B cell (primary cell): ENCODE results near the gene ITGB3BP. TPM values are rescaled to one million over a fixed set of nuclear protein-coding genes. Genes with fewer than 3 reads are reported as not detected.

ENCODE experiments used
- ATAC-seq: fragments of 200-7000 bp; cut with Tn5 transposase; one replicate; pipeline ENCODE4 v1.10.0; 2021; ENCODE audit warnings: low read depth, mild to moderate bottlenecking, moderate number of reproducible peaks, moderate library complexity
- CTCF ChIA-PET: fragments of 350-600 bp; sonication (Branson Sonifier 250); formaldehyde crosslinking; loops from one replicate; lab custom pipeline; 2021; ENCODE audit warnings: antibody characterized with exemption, inconsistent platforms; lab: Charles Lee
- POLR2A ChIA-PET: fragments of 350-600 bp; sonication (Branson Sonifier 250); formaldehyde crosslinking; loops from one replicate; lab custom pipeline; 2021; ENCODE audit warnings: antibody characterized with exemption; lab: Charles Lee
- DNase-seq: peaks from one replicate; pipeline ENCODE4 v3.0.0; 2013
- H2AFZ ChIP-seq: 2 replicates; pipeline ENCODE4 v1.6.1; 2012; ENCODE audit warnings: mild to moderate bottlenecking, low read depth, low read length; ENCODE audit not compliant: insufficient read depth, poor library complexity, severe bottlenecking
- H3K27ac ChIP-seq, 2 donors: 1 replicate in 1 of 2; 2 replicates in 1 of 2; pipeline ENCODE4 v1.5.1; 2012 to 2013; ENCODE audit warnings: low read length in 2 of 2, mild to moderate bottlenecking in 2 of 2, moderate library complexity in 1 of 2
- H3K27me3 ChIP-seq, 4 experiments: fragments of 200-600 bp in 1 of 4; sonication (generic) in 1 of 4; replicated peaks in 1 of 4; 1 replicate in 2 of 4; 2 replicates in 2 of 4; pipeline versions ENCODE4 v1.6.1 to v1.7.0; 2013 to 2016; ENCODE audit warnings: low read length in 3 of 4, mild to moderate bottlenecking in 2 of 4, mixed read lengths in 1 of 4, moderate library complexity in 1 of 4; ENCODE audit not compliant: insufficient read depth in 4 of 4, control insufficient read depth in 3 of 4; ENCODE audit errors: control extremely low read depth in 1 of 4
- H3K36me3 ChIP-seq, 2 experiments: replicated peaks in 1 of 2; 1 replicate in 1 of 2; 2 replicates in 1 of 2; pipeline versions ENCODE4 v1.6.1 to v1.7.1; 2013; ENCODE audit warnings: low read length in 1 of 2; ENCODE audit not compliant: insufficient read depth in 2 of 2, control insufficient read depth in 1 of 2; ENCODE audit errors: control extremely low read depth in 1 of 2, extremely low read depth in 1 of 2
- H3K4me1 ChIP-seq, 2 donors: fragments of 200-600 bp in 1 of 2; sonication (generic) in 1 of 2; 1 replicate in 1 of 2; 2 replicates in 1 of 2; pipeline versions ENCODE4 v1.5.1 to v1.6.1; 2013 to 2017; ENCODE audit warnings: low read length in 2 of 2; ENCODE audit not compliant: control insufficient read depth in 2 of 2, insufficient read depth in 2 of 2
- H3K4me2 ChIP-seq: replicated peaks from 2 replicates; pipeline ENCODE3; 2012; ENCODE audit warnings: mild to moderate bottlenecking, low read depth, low read length; ENCODE audit not compliant: poor library complexity, severe bottlenecking
- H3K4me3 ChIP-seq, 5 experiments: fragments of 200-600 bp in 1 of 5; sonication (generic) in 1 of 5; 1 replicate in 3 of 5; 2 replicates in 2 of 5; pipeline versions ENCODE4 v1.5.1 to v1.7.0; 2011 to 2016; ENCODE audit warnings: low read length in 4 of 5, mild to moderate bottlenecking in 4 of 5, low read depth in 2 of 5, control low read depth in 1 of 5, moderate library complexity in 1 of 5; ENCODE audit not compliant: insufficient read depth in 1 of 5; ENCODE audit errors: control extremely low read depth in 1 of 5, extremely low read depth in 1 of 5
- H3K79me2 ChIP-seq: fragments of 200-600 bp; sonication (generic); one replicate; pipeline ENCODE4 v1.6.0; 2016; ENCODE audit warnings: low read length; ENCODE audit not compliant: control insufficient read depth, insufficient read depth
- H3K9ac ChIP-seq: fragments of 200-600 bp; sonication (generic); 2 replicates; pipeline ENCODE4 v1.6.1; 2017; ENCODE audit warnings: mild to moderate bottlenecking, low read length, moderate library complexity
- H3K9me3 ChIP-seq, 3 donors: one replicate each; pipeline versions ENCODE4 v1.6.1 to v1.7.1; 2013; ENCODE audit warnings: low read length in 2 of 3; ENCODE audit not compliant: control insufficient read depth in 2 of 3, insufficient read depth in 1 of 3; ENCODE audit errors: control extremely low read depth in 1 of 3
- H4K20me1 ChIP-seq: 2 replicates; pipeline ENCODE4 v1.6.0; 2012; ENCODE audit warnings: mild to moderate bottlenecking, low read length; ENCODE audit not compliant: insufficient read depth, control insufficient read depth, poor library complexity, severe bottlenecking
- H3K27ac Mint-ChIP-seq: one replicate; pipeline ENCODE4 v1.8.0; 2021; ENCODE audit warnings: mixed read lengths
- H3K27me3 Mint-ChIP-seq: one replicate; pipeline ENCODE4 v1.8.0; 2021; ENCODE audit warnings: mixed read lengths
- H3K4me1 Mint-ChIP-seq: one replicate; pipeline ENCODE4 v1.8.0; 2021; ENCODE audit warnings: mixed read lengths
- H3K4me3 Mint-ChIP-seq: one replicate; pipeline ENCODE4 v1.8.0; 2021; ENCODE audit warnings: mixed read lengths
- H3K9me3 Mint-ChIP-seq: one replicate; pipeline ENCODE4 v1.8.0; 2022; ENCODE audit warnings: mixed read lengths; ENCODE audit not compliant: insufficient read depth
- CTCF ChIP-seq: fragments of 200-600 bp; IDR thresholded peaks from one replicate; pipeline ENCODE4 v1.8.0; 2022; ENCODE audit warnings: antibody characterized with exemption, mild to moderate bottlenecking
- EZH2 ChIP-seq: IDR thresholded peaks from 2 replicates; pipeline ENCODE4 v1.6.1; 2012; ENCODE audit warnings: borderline replicate concordance, low read depth, mild to moderate bottlenecking, moderate library complexity, low read length; ENCODE audit not compliant: insufficient read depth, poor library complexity, severe bottlenecking
- WGBS: methylation state at CpG from one replicate; pipeline ENCODE4 v1.1.5; 2013; ENCODE audit warnings: missing lambda C conversion rate; ENCODE audit not compliant: insufficient coverage; 5-methylcytosine and 5-hydroxymethylcytosine counted together
- intact Hi-C: fragments of 100-400 bp; cut with micrococcal nuclease; formaldehyde crosslinking; loops from one replicate; pipeline ENCODE4 v1.10.0; 2022
- polyA plus RNA-seq: library from polyadenylated mRNA; depleted of rRNA; stranded (reverse); fragments of >200 nt; gene quantifications from 2 replicates; pipeline ENCODE4 v1.2.3, GENCODE V29; 2012
- total RNA-seq, 2 donors: library from RNA; stranded (reverse); fragments of 120-200 nt in 1 of 2; gene quantifications; 1 replicate in 1 of 2; 2 replicates in 1 of 2; pipeline versions ENCODE4 v1.2.3 to v1.2.4, GENCODE V29; 2013 to 2022

Gene ITGB3BP
- total and polyA plus RNA-seq, 2 donors (not counting 1 experiment from before 2014, with no cell fraction given): 12.7 to 37.4 TPM

- Mint-ChIP-seq H3K9me3 (no peaks in the 10 kb centered on the region), H3K27ac (no peak overlapping the region), H3K4me3 (no peak overlapping the region), H3K27me3 (no peaks in the 10 kb centered on the region), H3K4me1 (no peaks in the 10 kb centered on the region)
- Histone ChIP-seq H4K20me1 (no peaks in the 10 kb centered on the region), H2AFZ (no peak overlapping the region), H3K4me3 (no peak overlapping the region), H3K9ac (no peak overlapping the region), H3K9me3 (no peaks in the 10 kb centered on the region), H3K27me3 (no peaks in the 10 kb centered on the region), H3K27ac (no peak overlapping the region), H3K79me2 (no peaks in the 10 kb centered on the region), H3K4me2 (no peak overlapping the region), H3K36me3 (peaks cover 2 to 3% of the 10 kb centered on the region in 2 experiments), H3K4me1 (no peaks in the 10 kb centered on the region)
- ChIA-PET POLR2A (no interaction called here), CTCF (interaction anchor here (0.5 to 4.5 kb wide), 2 partner anchors 12 to 739 kb away, joined by 4 to 27 read pairs; no protein-coding TSS in a partner anchor)
- intact Hi-C loops: no loop called here
- DNase-seq (no peak), ATAC-seq (no peak)
- TF ChIP-seq CTCF: no peak
- TF ChIP-seq EZH2: no peak
Measured at GRCh38 chr1:63563745-63564144, 40.7 kb upstream of the ITGB3BP start.

GRCh38 chr1:63559357-63559756 is 36.3 kb upstream of the ITGB3BP start:
- no peaks in the 10 kb centered on the region for H3K9me3 ChIP-seq
- Mint-ChIP-seq H3K4me3 (no peak overlapping the region), H3K9me3 (no peaks in the 10 kb centered on the region), H3K27me3 (no peaks in the 10 kb centered on the region), H3K4me1 (no peaks in the 10 kb centered on the region), H3K27ac (no peak overlapping the region)
- no peaks in the 10 kb centered on the region for H3K4me1 ChIP-seq
- no peaks in the 10 kb centered on the region for H4K20me1 ChIP-seq
- ChIA-PET CTCF (interaction anchor here (4.5 kb wide), 1 partner anchor 16 kb away, joined by 27 read pairs; no protein-coding TSS in a partner anchor), POLR2A (no interaction called here)
- 100% methylated on average over 1 of the region's 2 CpGs for WGBS
- intact Hi-C loops: no loop called here
- H3K36me3 ChIP-seq: peaks cover 2 to 3% of the 10 kb centered on the region in 2 experiments
- H3K9ac ChIP-seq: no peak overlapping the region
- no peaks in the 10 kb centered on the region for H3K27me3 ChIP-seq
- H3K27ac ChIP-seq: no peak overlapping the region
- ATAC-seq (no peak), DNase-seq (no peak)
- H3K79me2 ChIP-seq: no peaks in the 10 kb centered on the region
- no peak overlapping the region for H3K4me3 ChIP-seq
- no peak for TF ChIP-seq EZH2
- TF ChIP-seq CTCF: no peak
- H3K4me2 ChIP-seq: no peak overlapping the region
- H2AFZ ChIP-seq: no peak overlapping the region
